ENCODE data around the gene ST6GALNAC4.
"Not testable (repeated sequence)": the region's sequence is repeated elsewhere in the genome, so short reads cannot be mapped to it uniquely, and the experiment has no call there.

The ST6GALNAC4 gene

GRCh38 chr9:127884976-127885490, 31.8 kb downstream of the ST6GALNAC4 start:
- no peak for DNase-seq

GRCh38 chr9:127884427-127884911, 32.4 kb downstream of the ST6GALNAC4 start:
- no peak for DNase-seq

- DNase-seq, result no peak
These were observed 32.9 kb downstream of the ST6GALNAC4 start for GRCh38 chr9:127883959-127884358.

- not testable (repeated sequence) for DNase-seq
These were observed 35.1 kb downstream of the ST6GALNAC4 start for GRCh38 chr9:127881715-127882114.

- no peak for DNase-seq
These were observed 36.7 kb downstream of the ST6GALNAC4 start for GRCh38 chr9:127880143-127880542.

- DNase-seq, result no peak
These were observed 38.0 kb downstream of the ST6GALNAC4 start for GRCh38 chr9:127878652-127879390.

GRCh38 chr9:127878001-127878651, 38.7 kb downstream of the ST6GALNAC4 start:
- DNase-seq, result no peak

- no peak for DNase-seq
These were observed 39.3 kb downstream of the ST6GALNAC4 start, which contains the start of gene AK1 for GRCh38 chr9:127877566-127877998. Gene AK1 (minus strand): TSS chr9:127877675. CDS start chr9:127874617, 3,058 bp downstream.

GRCh38 chr9:127876764-127877562, 39.9 kb downstream of the ST6GALNAC4 start:
- DNase-seq, result no peak

- no peak for DNase-seq
These were observed 40.6 kb downstream of the ST6GALNAC4 start for GRCh38 chr9:127876026-127876763.

GRCh38 chr9:127875306-127875966, 41.4 kb downstream of the ST6GALNAC4 start:
- no peak for DNase-seq

- DNase-seq, result no peak
These were observed 42.3 kb downstream of the ST6GALNAC4 start for GRCh38 chr9:127874301-127875221.

GRCh38 chr9:127873886-127874285, 43.0 kb downstream of the ST6GALNAC4 start:
- no peak for DNase-seq

- no peak for DNase-seq
These were observed 43.6 kb downstream of the ST6GALNAC4 start for GRCh38 chr9:127873223-127873691.

GRCh38 chr9:127872369-127873222, 44.2 kb downstream of the ST6GALNAC4 start:
- DNase-seq, result no peak

- DNase-seq, result no peak
These were observed 45.3 kb downstream of the ST6GALNAC4 start for GRCh38 chr9:127871531-127871930.

GRCh38 chr9:127870887-127871286, 46.0 kb downstream of the ST6GALNAC4 start:
- DNase-seq, result no peak

- DNase-seq, result not testable (repeated sequence)
These were observed 46.7 kb downstream of the ST6GALNAC4 start for GRCh38 chr9:127870153-127870491.

Measured in AML-193 (cell line).